NCI-H748 treated with DMSO at 0.1 percent for 48 hours (cell line): Measurements from ENCODE around the gene KRT7.
"Not testable (repeated sequence)": the region's sequence is repeated elsewhere in the genome, so short reads cannot be mapped to it uniquely, and the experiment has no call there.

Experiments used
- DNase-seq: peaks from one replicate; lab custom pipeline; 2025; lab: John Stamatoyannopoulos, UW

Gene KRT7

DNA sequence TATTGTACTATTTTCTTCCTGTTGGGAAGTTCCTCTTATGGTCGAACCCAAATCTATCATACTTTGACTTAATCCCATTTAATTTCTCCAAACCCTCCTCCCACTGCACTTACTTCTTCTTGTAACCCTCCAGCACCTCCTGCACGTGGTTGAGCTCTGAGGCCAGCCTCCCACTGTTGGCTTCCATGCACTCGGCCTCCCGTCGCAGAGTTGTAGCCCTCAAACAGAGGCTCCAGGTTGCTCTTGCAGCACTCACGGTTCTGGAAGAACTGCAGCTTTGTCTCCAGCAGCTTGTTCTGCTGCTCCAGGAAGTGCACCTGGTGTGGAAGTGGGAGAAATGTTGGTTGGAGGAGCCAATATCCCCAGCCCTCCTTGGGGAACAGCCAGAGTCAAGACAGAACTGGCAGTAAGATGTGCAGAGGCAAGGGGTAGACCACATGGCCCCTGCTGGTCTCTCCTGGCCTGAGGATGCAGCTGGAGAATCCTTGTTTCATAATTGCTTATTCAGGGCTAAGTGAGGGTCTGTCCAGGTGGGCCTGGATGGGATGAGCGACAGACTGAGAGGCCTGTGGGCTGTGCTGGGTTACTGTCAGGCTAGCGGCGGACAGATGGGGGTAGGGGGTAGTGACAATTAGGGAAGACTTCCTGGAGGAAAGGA, 23.0 kb downstream of the KRT7 start:
- DNase-seq, result no peak

DNA sequence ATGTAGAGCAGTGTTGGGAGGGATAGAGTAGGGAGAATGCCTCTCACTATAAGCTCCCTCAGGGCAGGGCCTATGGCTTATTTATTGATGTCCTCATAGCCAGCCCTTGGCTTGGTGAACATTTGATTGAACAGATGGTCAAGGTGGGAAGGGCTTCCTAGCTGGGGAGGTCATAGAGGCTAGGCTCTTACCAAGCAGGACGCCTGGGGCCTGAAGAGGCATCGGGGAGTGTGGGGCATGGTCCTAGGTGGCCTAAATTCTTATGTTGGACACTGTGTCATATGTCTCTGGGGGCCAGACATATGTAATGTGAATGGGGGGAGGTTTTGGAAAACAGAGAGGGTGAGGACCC, 23.5 kb downstream of the KRT7 start:
- DNase-seq, result no peak

DNA sequence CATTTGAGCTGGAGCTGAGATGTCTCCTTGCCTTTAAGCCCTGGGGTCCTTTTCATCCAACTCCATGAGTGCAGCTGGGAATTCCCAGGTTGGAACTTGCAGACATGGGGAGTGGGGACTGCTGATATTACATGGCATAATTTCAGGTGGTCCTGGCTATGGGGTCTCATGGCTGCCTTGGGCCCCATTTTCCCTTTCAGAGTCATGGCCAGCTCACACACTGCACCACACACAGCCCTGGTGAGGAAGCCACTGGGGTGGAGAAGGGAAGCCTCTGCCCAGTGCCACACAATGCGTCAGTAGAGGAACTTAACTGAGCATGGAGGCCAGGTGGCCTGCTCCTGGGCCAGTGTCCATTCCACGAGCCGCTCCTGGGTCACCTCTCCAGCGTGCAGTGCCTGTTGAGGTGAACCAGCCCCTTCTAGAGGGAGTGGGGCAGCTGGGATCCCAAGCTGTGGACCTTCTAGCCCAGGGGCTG, 24.1 kb downstream of the KRT7 start:
- DNase-seq, result no peak

GRCh38 chr12:52257922-52258321, 24.9 kb downstream of the KRT7 start:
- DNase-seq, result not testable (repeated sequence)

GRCh38 chr12:52258335-52258901, 25.4 kb downstream of the KRT7 start:
- DNase-seq, result no peak

- no peak for DNase-seq
Observed at GRCh38 chr12:52259657-52260243, 26.7 kb downstream of the KRT7 start.

DNA sequence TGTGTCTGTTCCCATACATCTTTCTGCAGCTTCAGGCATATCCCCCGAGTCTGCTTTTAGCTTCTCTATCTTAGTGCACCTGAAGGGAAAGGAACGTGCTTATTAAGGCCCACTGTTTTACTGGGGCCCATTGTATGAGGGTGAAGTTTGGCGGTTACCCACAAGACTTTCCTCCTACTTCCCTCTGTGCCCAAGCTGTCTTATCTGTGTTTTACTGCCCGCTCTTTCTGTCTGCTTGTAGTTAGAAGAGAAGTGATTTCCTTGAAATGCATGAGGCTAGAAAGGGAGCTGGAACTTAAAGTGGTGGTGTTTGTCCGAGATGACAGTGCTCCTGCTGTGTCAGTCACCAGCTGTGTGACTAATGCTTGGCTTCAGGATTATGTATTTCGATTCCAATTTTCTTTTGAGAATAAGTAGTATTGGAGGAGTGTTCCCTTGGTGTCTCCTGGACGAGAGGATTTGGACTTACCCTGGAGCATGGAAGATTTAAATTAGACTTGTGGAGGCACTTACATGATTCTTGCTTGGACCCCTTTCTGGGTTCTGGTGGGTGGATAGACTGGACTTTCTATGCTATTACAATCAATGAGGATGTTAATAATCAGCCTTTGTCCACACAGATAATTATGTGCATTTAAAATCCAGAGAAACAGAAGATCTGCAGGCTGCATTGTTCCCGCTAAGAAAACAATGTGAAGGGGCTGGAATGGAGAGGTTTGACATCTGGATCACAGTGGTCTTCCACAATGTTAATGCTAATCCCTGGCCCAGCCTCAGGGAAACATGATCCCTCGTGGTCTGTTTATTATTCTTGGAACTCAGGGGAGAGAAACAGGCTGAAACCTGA, 27.5 kb downstream of the KRT7 start:
- DNase-seq, result no peak

GRCh38 chr12:52261208-52261484, 28.1 kb downstream of the KRT7 start:
- no peak for DNase-seq

DNA sequence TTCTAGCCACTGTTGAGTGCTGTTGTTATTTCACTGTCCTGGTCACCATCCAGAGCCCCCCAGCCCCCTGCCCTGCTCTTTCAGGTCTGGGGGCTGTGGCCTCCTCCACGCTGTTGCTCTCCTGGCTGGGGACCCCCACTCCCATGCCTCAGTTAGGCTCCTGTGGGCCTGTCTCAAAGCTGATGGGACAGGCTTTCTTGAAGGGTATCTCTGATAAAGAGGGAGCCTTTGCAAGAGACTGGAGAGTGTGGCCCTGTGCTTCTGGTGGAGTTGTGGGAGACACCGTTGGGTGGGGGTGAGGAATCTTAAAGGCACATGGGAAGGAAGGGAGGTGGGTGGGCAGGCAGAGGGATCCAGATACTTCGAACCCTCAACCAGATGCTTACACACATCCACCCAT, 29.2 kb downstream of the KRT7 start:
- no peak for DNase-seq

DNA sequence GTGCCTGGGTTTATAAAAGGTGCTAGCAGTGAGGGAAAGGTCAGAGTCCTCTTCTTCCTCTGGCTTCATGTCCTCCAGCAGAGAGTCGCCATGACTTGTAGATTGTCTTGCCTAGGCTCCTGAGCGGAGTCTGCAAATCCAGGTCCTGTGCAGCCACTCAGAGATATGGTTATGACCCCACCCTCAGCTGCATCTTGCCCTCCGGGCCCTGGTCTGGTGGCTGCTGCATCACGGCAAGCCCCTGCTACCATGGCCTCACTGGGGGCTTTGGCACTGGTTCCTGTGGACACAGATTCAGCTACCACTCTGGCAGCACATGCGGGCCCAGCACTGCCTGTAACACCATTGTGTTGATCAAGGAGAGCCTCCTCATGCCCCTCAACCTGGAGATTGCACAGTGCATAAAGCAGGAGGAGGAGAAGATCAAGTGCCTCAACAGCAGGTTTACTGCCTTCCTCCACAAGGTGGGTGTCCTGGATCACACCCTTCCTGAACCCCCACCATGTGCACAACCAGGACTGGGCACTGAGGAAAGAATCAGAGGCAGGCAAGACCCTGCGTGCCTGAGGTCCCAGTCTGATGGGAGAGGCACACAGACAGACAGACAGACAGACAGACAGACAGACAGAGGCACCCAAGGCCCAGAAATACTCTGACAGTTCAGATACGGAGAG, 30.9 kb downstream of the KRT7 start:
- no peak for DNase-seq

DNA sequence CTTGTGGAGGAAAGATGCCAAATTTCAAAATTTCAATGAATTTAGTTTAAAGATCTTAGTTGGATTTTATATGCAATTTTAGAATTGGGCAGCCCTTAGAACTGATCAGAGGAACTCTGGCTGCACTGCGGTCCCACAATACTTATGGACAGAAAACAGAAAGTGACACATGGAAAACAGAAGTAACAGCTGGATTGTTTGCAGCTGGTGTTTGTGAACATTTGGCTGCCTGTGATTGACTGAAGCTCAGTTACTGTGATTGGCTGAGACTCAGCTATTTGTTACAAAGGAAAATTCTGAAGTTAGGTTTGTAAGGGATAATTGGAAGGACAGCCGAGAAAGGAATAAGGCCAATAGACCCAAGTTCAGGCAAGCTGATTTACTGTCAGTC, 31.4 kb downstream of the KRT7 start:
- DNase-seq, result no peak

DNA sequence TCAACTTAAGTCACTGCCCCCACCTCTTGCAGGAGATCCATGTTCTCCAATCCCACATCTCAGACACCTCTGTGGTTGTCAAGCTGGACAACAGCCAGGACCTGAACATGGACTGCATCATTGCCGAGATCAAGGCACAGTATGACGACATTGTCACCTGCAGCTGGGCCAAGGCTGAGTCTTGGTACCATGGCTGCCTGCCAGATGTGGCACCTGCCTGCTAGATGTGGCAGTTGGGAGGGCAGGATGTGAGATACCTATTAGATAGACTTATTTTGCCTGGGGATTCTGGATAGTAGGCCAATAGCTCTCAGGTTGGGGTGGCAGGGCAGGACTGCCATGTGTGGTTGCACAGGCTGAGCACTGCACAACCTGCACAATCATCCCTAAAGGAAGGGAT, 33.5 kb downstream of the KRT7 start:
- DNase-seq, result no peak

DNA sequence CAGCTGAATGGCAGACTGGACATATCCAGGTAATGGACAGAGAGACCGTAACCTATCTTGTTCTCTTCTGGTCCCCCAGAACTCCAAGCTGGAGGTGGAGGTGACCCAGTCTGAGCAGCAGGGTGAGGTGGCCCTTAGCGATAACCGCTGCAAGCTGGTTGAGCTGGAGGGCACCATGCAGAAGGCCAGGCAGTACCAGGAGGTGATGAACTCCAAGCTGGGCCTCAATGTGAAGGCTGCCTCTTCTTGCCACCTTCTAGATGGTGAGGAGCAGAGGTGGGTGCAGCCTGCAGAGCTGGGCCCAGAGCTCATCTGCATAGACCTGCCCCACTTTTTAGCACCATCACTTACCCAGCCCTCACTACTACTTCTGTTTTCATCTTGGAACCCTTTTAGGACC, 34.2 kb downstream of the KRT7 start:
- DNase-seq, result no peak

DNA sequence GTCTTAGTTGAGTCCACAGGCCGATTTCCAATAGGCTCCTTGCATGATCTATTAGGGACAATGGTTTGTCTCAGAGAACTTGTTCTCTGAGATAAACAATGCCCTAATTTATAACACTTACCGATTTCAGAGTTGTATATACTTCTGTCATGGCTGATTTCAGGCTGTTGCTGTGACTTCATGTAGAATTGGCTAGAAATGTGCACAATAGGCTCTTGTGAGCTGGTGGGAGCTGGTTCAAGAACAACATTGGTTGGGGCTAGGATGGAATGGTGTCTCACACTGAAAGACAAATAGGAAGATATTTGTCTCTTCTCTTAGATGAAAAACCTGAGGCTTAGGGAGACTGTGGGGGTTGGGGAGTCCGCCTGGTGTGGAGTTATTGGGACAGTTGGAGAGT, 34.7 kb downstream of the KRT7 start:
- no peak for DNase-seq

- no peak for DNase-seq
Observed at GRCh38 chr12:52268212-52268611, 35.2 kb downstream of the KRT7 start.

DNA sequence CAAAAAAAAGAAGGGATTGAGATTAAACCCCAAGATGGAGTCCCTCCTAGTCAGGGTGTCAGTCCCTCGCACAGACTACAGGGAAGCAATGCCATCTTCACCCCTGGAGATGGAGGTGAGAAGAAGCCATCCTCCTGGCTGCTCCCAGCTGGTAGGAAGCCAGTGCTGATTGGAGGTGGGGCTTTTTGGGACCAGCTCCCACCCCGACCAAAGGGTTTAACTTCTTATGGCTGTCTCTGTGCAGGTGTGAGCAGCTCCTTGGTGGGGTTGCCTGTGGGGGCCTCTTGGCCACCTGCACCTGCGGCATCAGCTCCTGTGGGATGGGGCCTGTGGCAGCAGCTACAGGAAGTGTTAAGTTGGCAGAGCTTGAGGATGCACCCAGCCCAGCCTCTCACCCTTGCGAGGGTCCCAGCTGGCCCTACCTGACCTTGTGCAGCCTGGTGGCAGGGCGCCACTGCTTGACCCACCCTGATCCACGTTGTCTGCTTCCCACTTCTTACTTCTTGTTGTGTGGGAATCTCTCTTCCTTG, 37.6 kb downstream of the KRT7 start:
- no peak for DNase-seq

- DNase-seq, result no peak
Observed at GRCh38 chr12:52271158-52271557, 38.1 kb downstream of the KRT7 start.

GRCh38 chr12:52274521-52275120, 41.6 kb downstream of the KRT7 start, which contains the start of gene KRT86:
TSS of gene KRT86 (plus strand) at chr12:52274645. CDS start at chr12:52301917, 27,272 bp downstream.
- DNase-seq, result no peak

- no peak for DNase-seq
Observed at GRCh38 chr12:52275686-52276085, 42.6 kb downstream of the KRT7 start.

GRCh38 chr12:52277486-52278245, 44.6 kb downstream of the KRT7 start:
- DNase-seq, result no peak
